Activated T-cell treated with anti-CD3 and anti-CD28 coated beads, Interleukin-2, amount 50 U/mL, for 72 hours (primary cell): ENCODE data around the gene TENT5A. TPM values are rescaled to one million over a fixed set of nuclear protein-coding genes. Genes with fewer than 3 reads are reported as not detected.
A peak's percentile ranks its signal among the peaks of the same experiment; 100 is the strongest.
"Not testable (repeated sequence)": the region's sequence is repeated elsewhere in the genome, so short reads cannot be mapped to it uniquely, and the experiment has no call there.

ENCODE experiments used
- ATAC-seq, 2 donors: fragments of 150-1000 bp; cut with Tn5 transposase; replicated peaks in 1 of 2; 2 replicates each; pipeline ENCODE4 v1.10.0; 2021; ENCODE audit warnings: moderate library complexity in 2 of 2, mild to moderate bottlenecking in 1 of 2
- DNase-seq, 2 donors: peaks; one replicate each; pipeline ENCODE4 v3.0.0; 2021 to 2022; ENCODE audit warnings: mixed read lengths in 1 of 2
- H3K27ac Mint-ChIP-seq: one replicate; pipeline ENCODE4 v1.8.0; 2022; ENCODE audit warnings: mild to moderate bottlenecking, moderate library complexity, mixed read lengths
- H3K27me3 Mint-ChIP-seq: one replicate; pipeline ENCODE4 v1.8.0; 2022; ENCODE audit warnings: low read depth, mixed read lengths
- H3K36me3 Mint-ChIP-seq, 2 donors: one replicate each; pipeline ENCODE4 v1.8.0; 2022; ENCODE audit warnings: mixed read lengths in 2 of 2, mild to moderate bottlenecking in 1 of 2; ENCODE audit not compliant: insufficient read depth in 2 of 2
- H3K4me1 Mint-ChIP-seq: one replicate; pipeline ENCODE4 v1.8.0; 2022; ENCODE audit warnings: low read depth, mixed read lengths
- H3K4me3 Mint-ChIP-seq, 2 donors: one replicate each; pipeline ENCODE4 v1.8.0; 2022; ENCODE audit warnings: mild to moderate bottlenecking in 2 of 2, mixed read lengths in 2 of 2, moderate library complexity in 2 of 2
- H3K9me3 Mint-ChIP-seq, 2 donors: one replicate each; pipeline ENCODE4 v1.8.0; 2022; ENCODE audit warnings: mixed read lengths in 2 of 2
- total RNA-seq, 2 donors: library from RNA; stranded (reverse); gene quantifications; one replicate each; pipeline ENCODE4 v1.2.3, GENCODE V29; 2022

The TENT5A gene
- total RNA-seq, 2 donors from 2014 or later = 1.7 to 2.4 TPM

- ATAC-seq (peak; percentile 62 to 69), DNase-seq (peak; percentile 86 to 90)
- H3K4me3 Mint-ChIP-seq = peak overlapping the region; percentile 92 to 95
- peaks cover 25% of the 10 kb centered on the region for H3K4me1 Mint-ChIP-seq
- no peak overlapping the region for H3K27ac Mint-ChIP-seq
- H3K27me3 Mint-ChIP-seq = peaks cover 39% of the 10 kb centered on the region
- no peaks in the 10 kb centered on the region for H3K36me3 Mint-ChIP-seq
- no peaks in the 10 kb centered on the region for H3K9me3 Mint-ChIP-seq
These were observed 1.5 kb upstream of the TENT5A start for GRCh38 chr6:81753711-81754577.

- H3K27me3 Mint-ChIP-seq = peaks cover 41% of the 10 kb centered on the region
- H3K4me1 Mint-ChIP-seq = peaks cover 25% of the 10 kb centered on the region
- peak; percentile 56 to 67 for DNase-seq
- no peaks in the 10 kb centered on the region for H3K36me3 Mint-ChIP-seq
- H3K4me3 Mint-ChIP-seq = peak overlapping the region; percentile 92 to 95
- peak overlapping the region; percentile 47 for H3K27ac Mint-ChIP-seq
- H3K9me3 Mint-ChIP-seq = no peaks in the 10 kb centered on the region
- ATAC-seq = peak; percentile 56 to 63
These were observed 635 bp upstream of the TENT5A start for GRCh38 chr6:81752921-81753710.

- H3K4me3 Mint-ChIP-seq = peak overlapping the region; percentile 92 to 95
- peak in 1 of 2 donors; percentile 7 for ATAC-seq
- H3K9me3 Mint-ChIP-seq = no peaks in the 10 kb centered on the region
- no peaks in the 10 kb centered on the region for H3K36me3 Mint-ChIP-seq
- H3K27ac Mint-ChIP-seq = no peak overlapping the region
- peaks cover 33% of the 10 kb centered on the region for H3K27me3 Mint-ChIP-seq
- peak; percentile 41 to 44 for DNase-seq
- peaks cover 25% of the 10 kb centered on the region for H3K4me1 Mint-ChIP-seq
These were observed 945 bp downstream of the TENT5A start for GRCh38 chr6:81751388-81752083.

- Mint-ChIP-seq H3K36me3 (no peaks in the 10 kb centered on the region), H3K27ac (peak overlapping the region; percentile 52), H3K27me3 (peaks cover 33% of the 10 kb centered on the region), H3K4me3 (peak overlapping the region; percentile 92 to 95), H3K4me1 (peaks cover 25% of the 10 kb centered on the region), H3K9me3 (no peaks in the 10 kb centered on the region)
- DNase-seq (no peak), ATAC-seq (no peak)
These were observed 1.6 kb downstream of the TENT5A start for GRCh38 chr6:81750681-81751387.

- DNase-seq (no peak), ATAC-seq (no peak)
- H3K9me3 Mint-ChIP-seq = no peaks in the 10 kb centered on the region
- H3K27me3 Mint-ChIP-seq = peaks cover 33% of the 10 kb centered on the region
- peak overlapping the region; percentile 92 to 95 for H3K4me3 Mint-ChIP-seq
- no peaks in the 10 kb centered on the region for H3K36me3 Mint-ChIP-seq
- H3K4me1 Mint-ChIP-seq = peaks cover 25% of the 10 kb centered on the region
- no peak overlapping the region for H3K27ac Mint-ChIP-seq
These were observed 2.3 kb downstream of the TENT5A start for GRCh38 chr6:81750200-81750599.

GRCh38 chr6:81749707-81750106 is 2.8 kb downstream of the TENT5A start:
- no peak overlapping the region for H3K4me3 Mint-ChIP-seq
- H3K27me3 Mint-ChIP-seq = peaks cover 33% of the 10 kb centered on the region
- no peak for DNase-seq
- peaks cover 25% of the 10 kb centered on the region for H3K4me1 Mint-ChIP-seq
- no peaks in the 10 kb centered on the region for H3K9me3 Mint-ChIP-seq
- H3K27ac Mint-ChIP-seq = no peak overlapping the region
- no peaks in the 10 kb centered on the region for H3K36me3 Mint-ChIP-seq
- ATAC-seq = no peak

GRCh38 chr6:81748994-81749393 is 3.5 kb downstream of the TENT5A start:
- H3K27ac Mint-ChIP-seq = no peak overlapping the region
- DNase-seq (no peak), ATAC-seq (no peak)
- no peak overlapping the region for H3K4me3 Mint-ChIP-seq
- peaks cover 25% of the 10 kb centered on the region for H3K4me1 Mint-ChIP-seq
- no peaks in the 10 kb centered on the region for H3K36me3 Mint-ChIP-seq
- H3K9me3 Mint-ChIP-seq = no peaks in the 10 kb centered on the region
- H3K27me3 Mint-ChIP-seq = peaks cover 28% of the 10 kb centered on the region

- Mint-ChIP-seq H3K27me3 (peaks cover 28% of the 10 kb centered on the region), H3K9me3 (no peaks in the 10 kb centered on the region), H3K27ac (no peak overlapping the region), H3K4me1 (peaks cover 20% of the 10 kb centered on the region), H3K36me3 (no peaks in the 10 kb centered on the region), H3K4me3 (no peak overlapping the region)
- DNase-seq = no peak
- no peak for ATAC-seq
These were observed 5.2 kb downstream of the TENT5A start for GRCh38 chr6:81747327-81747726.

- no peak for ATAC-seq
- H3K4me3 Mint-ChIP-seq = no peak overlapping the region
These were observed 8.3 kb downstream of the TENT5A start for GRCh38 chr6:81744131-81744530.

GRCh38 chr6:81743649-81744048 is 8.8 kb downstream of the TENT5A start:
- H3K4me3 Mint-ChIP-seq = no peak overlapping the region
- ATAC-seq (no peak), DNase-seq (no peak)
- no peaks in the 10 kb centered on the region for H3K36me3 Mint-ChIP-seq
- H3K27ac Mint-ChIP-seq = no peak overlapping the region
- no peaks in the 10 kb centered on the region for H3K27me3 Mint-ChIP-seq
- H3K9me3 Mint-ChIP-seq = no peaks in the 10 kb centered on the region
- H3K4me1 Mint-ChIP-seq = no peaks in the 10 kb centered on the region

More at GRCh38 chr6:81744131-81744530, 8.3 kb downstream of the TENT5A start:
- H3K27me3 Mint-ChIP-seq = peaks cover 4% of the 10 kb centered on the region
- H3K9me3 Mint-ChIP-seq = no peaks in the 10 kb centered on the region
- no peak for DNase-seq
- no peaks in the 10 kb centered on the region for H3K4me1 Mint-ChIP-seq
- H3K36me3 Mint-ChIP-seq = no peaks in the 10 kb centered on the region
- no peak overlapping the region for H3K27ac Mint-ChIP-seq

- no peak for ATAC-seq
- Mint-ChIP-seq H3K4me1 (no peaks in the 10 kb centered on the region), H3K27ac (no peak overlapping the region)
These were observed 10.8 kb downstream of the TENT5A start for GRCh38 chr6:81741689-81742088.

GRCh38 chr6:81740591-81740990 is 11.9 kb downstream of the TENT5A start:
- not testable (repeated sequence) for H3K9me3 Mint-ChIP-seq, DNase-seq, H3K4me3 Mint-ChIP-seq, H3K4me1 Mint-ChIP-seq, H3K27ac Mint-ChIP-seq, H3K27me3 Mint-ChIP-seq, ATAC-seq, H3K36me3 Mint-ChIP-seq

More at GRCh38 chr6:81741689-81742088, 10.8 kb downstream of the TENT5A start:
- no peaks in the 10 kb centered on the region for H3K9me3 Mint-ChIP-seq
- no peaks in the 10 kb centered on the region for H3K36me3 Mint-ChIP-seq
- no peak for DNase-seq
- no peak overlapping the region for H3K4me3 Mint-ChIP-seq
- no peaks in the 10 kb centered on the region for H3K27me3 Mint-ChIP-seq
